HG03520 (cell line): Measurements from ENCODE around the gene ZNF367.

ENCODE experiments used
- ATAC-seq: cut with Tn5 transposase; IDR thresholded peaks from one replicate; pipeline ENCODE4 v1.9.1; 2021; ENCODE audit warnings: mild to moderate bottlenecking, moderate library complexity; ENCODE audit not compliant: unreplicated experiment

The ZNF367 gene

DNA sequence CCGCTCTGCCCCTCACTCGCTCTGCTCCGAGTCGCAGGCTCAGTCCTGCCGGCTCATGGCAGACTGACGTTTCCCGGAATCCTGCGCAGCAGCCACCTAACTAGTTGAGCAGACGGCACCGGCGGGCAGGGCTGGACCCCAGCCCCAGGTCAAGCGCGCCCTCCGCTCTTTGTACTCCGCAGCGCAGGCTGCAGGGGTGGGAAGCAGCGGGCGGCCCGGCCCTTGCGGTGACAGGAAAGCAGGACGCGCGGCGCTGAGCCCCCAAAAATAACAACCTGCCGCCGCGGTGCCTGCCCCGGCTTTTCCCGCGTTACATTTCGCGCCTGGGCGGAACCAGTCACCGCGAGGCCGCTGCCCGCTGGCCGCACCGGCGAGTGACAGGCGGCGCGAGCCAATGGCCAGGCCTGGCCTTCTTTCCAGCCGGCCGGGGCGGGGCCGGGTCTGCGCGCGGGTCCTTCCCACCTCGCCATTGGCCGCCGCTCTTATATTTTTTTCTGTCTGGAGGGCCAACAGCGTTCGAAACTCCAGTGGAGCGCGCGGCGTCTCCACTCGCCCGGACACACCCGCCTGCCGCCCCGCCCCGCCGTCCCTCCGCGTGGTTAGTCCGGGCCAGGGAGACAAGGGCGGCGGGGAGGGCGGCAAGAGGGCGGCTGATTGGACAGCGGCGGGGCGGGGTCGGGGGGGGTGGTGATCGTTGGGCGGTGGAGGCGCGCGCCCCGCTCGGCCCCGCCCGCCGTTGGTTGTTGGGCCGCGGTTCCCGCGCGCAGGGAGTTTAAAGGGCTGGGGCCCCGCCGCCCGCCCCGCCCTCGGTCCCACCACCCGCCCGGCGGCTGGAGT, at the start of gene ZNF367:
TSS of gene ZNF367 (minus strand) at position 288 of the 837 bp plus-strand sequence. CDS start 338 bp downstream, outside the sequence.
- peak; percentile 55 for ATAC-seq

DNA sequence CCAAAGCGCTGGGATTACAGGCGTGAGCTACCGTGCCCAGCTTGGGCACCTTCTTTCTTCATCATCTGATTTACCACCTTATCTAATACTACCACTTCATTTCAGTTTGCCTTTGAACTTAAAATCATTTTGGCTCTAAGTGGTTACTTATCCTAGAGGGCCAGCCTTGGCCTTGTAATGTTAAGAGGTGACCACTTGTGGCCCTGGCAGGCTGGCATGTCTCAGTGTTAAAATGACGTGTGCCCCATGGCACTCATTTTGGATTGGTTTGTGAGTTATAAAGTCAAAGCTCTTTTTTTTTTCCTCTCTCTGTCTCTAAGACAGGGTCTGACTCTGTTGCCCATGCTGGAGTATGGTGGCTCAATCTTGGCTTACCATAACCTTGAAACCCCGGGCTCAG, 49.6 kb upstream of the ZNF367 start:
- ATAC-seq: no peak

DNA sequence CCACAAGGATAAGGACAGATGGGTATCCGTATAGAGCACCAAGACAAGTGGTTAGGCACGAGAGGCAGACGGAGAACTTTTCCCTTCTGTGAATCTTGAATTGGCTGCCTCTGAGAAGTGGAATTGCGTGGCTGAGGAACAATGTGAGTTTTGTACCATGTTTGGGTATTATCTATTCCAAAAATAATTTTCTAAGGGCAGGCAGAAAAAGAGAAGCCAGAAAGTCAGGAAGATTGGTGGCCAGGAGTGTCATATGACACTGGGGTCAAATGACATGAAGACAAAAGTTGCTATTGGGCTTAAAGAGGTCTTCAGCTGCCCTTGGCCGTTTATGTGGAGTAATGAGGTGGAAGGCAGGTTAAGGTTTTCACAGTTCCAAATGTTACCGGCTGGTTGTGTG, 46.3 kb upstream of the ZNF367 start:
- no peak for ATAC-seq

DNA sequence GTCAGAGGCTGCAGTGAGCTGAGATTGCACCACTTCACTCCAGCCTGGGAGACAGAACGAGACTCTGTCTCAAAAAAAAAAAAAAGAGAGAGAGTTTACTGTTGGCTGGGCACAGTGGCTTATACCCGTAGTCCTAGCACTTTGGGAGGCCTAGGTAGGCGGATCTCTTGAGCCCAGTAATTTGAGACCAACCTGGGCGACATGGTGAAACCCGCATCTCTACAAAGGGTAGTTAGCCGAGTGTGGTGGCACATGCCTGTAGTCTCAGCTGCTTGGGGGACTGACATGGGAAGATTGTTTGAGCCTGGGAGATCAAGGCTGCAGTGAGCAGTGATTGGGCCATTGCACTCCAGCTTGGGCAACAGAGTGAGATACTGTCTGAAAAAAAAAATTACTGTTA, 44.4 kb upstream of the ZNF367 start:
- no peak for ATAC-seq

DNA sequence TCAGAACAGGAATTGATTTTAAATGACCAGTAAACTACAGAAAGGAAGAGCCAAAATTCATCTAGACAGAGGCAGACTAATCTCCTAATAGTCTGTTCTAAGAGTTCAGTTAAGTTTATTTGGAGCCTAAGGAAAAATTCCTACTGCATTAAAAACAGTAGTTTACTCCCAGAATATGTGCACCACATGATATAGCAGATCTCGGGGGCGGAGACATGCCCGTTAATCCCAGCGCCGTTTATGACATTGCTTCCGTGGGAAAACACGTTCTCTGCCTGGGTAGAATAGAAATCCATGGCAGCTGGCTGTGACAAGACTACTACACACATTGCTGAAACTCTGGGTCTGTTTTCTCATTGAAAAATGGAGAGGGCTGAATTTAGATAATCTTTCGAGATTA, 43.2 kb upstream of the ZNF367 start:
- no peak for ATAC-seq

DNA sequence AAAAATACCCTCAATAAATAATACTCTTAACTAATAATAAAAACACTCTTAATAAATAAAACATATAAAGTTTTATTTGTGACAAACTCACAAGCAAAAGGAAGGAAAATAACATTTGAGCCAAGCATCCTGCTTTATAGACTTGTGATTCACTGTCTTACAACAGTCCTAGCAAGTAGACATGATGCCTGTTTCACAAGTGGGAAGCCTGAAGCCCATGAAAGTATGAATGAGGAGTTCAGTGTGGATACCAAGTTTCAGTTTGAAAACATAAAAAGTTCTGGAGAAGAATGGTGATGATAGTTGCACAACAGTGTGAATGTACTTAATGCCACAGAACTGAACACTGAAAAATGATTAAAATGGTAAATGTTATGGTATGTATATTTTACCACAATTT, 42.7 kb upstream of the ZNF367 start:
- no peak for ATAC-seq

DNA sequence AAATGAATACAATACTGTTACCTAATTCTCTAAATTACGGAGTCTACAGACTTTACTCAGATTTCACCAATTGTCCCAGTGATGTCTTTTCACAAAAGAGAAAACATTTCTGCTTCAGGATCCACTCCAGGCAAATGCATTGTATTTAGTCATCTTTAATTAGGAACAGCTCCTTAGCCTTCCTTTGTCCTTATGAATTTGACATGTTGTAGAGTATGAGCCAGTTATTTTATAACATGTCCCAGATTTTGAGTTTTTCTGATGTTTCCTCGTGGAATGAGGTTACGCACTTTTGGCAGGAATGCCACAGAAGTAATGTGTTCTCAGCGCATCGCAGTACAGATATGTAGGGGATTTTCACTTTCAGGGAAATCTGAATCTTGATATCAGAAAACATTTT, 42.3 kb upstream of the ZNF367 start:
- ATAC-seq: no peak

DNA sequence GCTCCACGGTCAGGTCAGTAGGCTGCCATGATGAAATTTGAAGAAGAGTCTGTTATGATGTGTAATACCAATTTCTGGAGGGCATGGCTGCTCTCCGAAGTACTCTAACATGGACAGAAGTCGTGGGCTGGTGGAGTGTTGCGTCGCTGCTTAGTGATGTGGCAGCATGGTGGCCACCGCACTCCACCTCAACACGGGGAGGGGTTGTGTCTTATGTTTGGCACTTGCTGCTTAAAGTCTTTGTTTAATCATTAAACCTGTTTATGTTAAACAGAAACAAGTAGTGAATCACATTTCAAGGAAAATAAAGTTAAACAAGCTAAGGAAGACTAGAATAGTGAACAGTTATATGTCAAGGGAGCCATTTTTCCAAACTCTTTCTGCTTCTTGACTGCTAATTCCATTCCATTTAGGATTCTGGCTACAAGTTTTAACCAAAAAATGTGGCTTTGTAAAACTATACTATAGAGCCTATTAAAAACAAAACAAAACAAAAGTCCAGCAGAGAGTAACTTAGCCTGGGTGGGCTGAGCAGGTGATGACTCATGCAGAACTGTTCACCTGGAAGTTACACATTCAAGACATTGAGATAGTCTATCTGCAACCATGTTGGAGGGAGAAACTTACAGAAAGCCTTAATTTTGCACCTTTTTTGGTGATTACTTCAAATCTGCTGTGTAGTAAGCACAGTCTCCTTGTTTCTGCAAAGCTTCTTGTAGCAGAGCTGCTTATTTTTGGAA, 41.3 kb upstream of the ZNF367 start:
- no peak for ATAC-seq

DNA sequence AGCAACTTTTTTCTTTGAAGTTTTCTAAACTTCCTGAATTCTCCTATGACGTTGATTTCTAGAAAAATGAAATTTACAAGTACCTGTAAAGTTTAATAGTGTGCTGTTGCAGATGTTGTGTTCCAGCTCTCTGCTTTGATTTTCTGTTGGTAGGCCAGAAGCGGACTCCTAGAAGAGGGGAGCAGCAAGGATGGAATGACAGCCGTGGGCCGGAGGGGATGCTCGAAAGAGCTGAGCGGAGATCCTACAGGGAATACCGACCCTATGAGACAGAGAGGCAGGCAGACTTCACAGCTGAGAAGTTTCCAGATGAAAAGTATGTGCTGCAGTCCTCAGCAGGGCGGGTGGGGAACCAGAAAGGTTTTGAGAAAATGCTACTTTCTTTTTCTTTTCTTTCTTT, 40.1 kb upstream of the ZNF367 start:
- no peak for ATAC-seq

DNA sequence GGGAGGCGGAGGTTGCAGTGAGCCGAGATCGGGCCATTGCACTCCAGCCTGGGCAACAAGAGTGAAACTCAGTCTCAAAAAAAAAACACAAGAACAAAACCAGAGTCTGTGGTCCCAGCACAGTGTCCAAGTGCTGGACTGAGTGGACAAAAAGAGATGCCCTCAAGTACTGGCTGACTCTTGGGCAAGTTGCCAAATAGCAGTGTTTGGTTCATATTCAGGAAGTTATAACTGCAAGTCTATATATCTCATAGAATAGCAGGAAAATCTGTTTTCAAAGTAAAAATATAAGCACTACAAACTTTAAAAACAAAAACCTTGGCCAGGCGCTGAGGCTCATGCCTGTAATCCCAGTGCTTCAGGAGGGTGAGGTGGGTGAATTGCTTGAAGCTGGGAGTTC, 39.1 kb upstream of the ZNF367 start:
- no peak for ATAC-seq

DNA sequence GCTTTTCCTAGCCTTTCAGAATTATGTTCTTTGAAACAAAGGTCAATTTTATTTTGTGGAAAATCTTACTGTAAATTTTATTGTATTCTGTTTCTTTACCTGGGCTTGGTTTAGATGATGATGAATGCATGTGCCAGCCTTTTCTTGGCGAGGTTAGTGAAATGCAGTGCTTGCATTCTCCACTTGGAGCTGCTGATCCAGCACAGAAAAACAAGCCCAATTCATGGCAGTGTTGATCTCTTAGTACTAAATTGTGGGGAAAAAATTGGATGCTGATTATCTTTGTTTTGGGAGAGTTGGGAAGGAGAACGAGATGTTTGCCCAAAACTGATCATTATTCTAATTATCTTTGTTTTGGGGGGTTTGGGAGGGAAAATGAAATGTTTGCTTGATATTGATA, 35.5 kb upstream of the ZNF367 start:
- no peak for ATAC-seq

DNA sequence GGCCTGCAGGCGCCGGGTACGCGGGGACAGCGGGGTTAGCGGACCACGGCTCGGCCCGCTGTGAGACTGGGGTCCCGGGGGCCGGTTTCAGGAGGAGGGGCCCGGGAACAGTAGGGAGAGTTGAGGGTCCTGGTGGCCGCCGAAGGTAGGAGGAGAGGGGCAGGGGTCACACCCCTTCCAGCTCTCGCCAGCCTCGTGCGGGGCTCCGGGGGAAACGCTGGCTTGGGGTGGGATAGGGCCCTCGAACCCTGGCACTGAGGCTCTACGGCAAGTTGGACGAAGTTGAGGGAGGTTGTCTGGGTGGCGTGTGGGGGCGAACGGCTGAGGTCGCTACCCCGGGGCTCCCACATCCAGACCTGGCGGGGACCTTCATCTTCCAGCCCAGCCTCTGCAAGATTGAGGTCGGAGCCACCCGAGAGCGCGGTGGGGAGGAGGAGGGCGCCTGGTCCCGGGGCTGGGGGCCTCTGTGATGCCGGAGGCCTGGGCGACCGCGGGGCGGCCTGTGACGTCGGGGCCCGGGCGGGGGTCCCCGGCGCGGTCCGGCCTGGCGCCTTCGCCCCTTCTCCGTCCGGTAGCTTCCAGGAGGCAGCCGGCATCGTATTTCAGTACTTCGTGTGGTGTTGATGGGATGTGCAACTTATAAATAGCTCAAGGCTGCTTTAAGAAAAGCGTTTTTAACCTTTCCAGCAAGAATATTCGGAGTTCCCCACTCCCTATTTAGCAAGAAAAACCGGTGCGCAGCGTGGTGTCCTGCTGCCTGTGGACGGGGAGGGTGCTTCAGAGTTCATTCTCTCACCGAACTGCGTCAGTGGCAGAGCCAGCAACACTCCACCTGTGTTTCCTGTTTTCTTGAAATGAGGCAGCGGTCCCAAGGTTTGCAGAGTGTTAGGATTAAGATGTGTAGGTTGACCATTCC, 32.7 kb upstream of the ZNF367 start:
- ATAC-seq: peak; percentile 0

DNA sequence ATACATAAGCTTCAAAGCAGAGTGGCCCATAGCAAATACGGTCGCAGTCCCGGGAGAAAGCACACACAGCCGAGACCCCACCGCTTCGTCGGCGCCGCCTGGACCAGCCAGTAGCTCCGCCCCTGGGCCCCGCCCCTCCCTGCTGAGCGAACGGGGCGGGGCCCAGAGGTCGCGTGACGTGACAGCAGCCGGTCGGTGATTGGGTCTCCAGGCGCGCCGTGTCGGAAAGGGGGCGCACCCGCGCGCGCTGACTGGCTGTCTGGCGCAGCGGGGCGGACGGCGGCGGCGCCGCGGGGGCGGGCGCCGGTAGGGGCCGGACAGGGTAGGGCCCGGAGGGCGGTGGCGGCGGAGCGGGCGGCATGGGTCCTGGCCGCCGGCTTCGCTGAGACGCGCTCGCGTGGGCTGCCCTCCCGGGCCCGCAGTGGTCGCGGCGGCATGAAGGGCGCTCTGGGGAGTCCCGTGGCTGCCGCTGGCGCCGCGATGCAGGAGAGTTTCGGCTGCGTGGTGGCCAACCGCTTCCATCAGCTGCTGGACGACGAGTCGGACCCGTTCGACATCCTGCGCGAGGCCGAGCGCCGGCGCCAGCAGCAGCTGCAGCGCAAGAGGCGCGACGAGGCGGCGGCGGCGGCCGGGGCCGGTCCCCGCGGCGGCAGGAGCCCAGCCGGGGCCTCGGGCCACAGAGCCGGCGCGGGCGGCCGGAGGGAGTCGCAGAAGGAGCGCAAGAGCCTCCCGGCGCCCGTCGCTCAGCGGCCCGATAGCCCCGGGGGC, 31.9 kb upstream of the ZNF367 start, which contains the start of gene HABP4:
TSS of gene HABP4 (plus strand) at position 325 of the 768 bp plus-strand sequence. CDS start at position 436, 111 bp downstream.
- peak; percentile 98 for ATAC-seq

DNA sequence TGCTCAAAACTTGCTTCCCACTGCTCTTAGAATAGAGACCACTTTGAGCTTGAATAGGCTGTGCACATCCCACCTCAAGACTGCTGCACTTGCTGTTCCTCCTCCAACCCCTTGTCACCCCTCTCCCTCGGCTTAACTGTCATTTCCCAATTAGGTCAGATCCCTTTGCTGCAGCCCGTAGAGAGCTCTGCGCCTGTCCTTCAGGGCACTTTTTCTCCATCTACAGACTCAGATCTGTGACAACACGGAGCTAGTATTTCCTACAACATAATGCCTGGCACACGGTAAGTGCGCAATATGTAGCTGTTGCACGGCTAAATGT, 31.3 kb upstream of the ZNF367 start:
- ATAC-seq: peak; percentile 14

DNA sequence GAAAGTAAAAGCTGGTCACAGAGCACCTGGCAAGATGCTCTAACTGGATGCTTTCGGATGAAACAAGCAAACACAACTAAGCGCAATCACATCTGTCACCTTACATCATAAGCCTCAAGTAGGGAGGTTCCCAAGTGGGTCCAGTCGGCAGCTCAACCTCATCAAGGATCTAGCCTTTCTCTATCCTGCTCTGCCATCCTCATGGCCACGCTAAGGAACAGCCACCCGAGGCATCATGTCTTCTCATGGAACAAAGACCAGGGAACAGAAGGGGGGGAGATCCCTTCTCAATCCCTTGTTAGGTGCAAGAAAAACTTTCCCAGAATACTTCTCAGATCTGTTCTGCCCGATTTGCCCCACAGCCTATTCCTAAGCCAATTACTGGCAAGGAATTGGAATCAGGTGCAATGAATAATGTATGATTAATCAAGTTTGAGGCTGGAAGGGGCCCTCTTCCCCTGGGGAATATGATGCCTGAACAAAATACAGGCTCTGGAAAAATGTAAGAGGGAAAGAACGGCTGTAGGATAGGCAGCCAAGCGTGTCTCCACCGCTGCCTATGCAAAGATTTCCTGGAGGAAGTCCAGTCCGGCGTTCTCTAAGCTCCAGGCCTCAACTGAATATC, 30.5 kb upstream of the ZNF367 start:
- no peak for ATAC-seq

DNA sequence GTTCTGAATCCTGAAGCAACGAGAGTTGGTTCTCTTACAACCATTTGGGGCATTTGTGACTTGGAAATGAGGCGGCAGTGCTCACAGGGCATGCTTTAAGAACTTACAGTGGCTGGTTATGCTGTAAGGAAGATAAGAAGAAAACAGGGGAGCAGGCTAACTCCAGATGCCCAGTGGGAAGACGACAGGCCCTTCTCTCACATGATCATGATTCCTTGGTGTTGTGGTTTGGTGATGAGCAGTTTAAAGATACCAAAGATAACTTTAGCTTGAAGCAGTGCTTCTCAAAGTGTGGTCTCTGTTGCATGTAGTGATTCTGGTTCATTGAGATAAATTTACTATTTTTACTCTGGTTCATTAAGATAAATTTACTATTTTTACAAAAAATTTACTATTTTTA, 29.2 kb upstream of the ZNF367 start:
- no peak for ATAC-seq

DNA sequence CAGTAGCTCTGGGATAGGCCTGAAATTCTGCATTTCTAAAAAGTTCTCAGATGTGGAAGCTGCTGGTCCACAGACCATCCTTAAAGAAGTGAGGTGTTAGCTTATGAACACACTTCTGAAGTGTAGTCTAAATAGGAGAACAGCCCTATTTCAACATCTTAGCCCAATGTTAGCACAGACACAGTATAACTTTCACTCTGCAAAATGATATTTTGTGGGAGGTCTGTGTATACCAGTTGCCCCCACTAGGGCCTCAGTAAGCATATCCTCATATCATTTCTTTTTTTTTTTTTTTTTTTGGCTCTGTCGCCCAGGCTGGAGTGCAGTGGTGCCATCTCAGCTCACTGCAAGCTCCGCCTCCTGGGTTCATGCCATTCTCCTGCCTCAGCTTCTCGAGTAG, 24.3 kb upstream of the ZNF367 start:
- no peak for ATAC-seq

DNA sequence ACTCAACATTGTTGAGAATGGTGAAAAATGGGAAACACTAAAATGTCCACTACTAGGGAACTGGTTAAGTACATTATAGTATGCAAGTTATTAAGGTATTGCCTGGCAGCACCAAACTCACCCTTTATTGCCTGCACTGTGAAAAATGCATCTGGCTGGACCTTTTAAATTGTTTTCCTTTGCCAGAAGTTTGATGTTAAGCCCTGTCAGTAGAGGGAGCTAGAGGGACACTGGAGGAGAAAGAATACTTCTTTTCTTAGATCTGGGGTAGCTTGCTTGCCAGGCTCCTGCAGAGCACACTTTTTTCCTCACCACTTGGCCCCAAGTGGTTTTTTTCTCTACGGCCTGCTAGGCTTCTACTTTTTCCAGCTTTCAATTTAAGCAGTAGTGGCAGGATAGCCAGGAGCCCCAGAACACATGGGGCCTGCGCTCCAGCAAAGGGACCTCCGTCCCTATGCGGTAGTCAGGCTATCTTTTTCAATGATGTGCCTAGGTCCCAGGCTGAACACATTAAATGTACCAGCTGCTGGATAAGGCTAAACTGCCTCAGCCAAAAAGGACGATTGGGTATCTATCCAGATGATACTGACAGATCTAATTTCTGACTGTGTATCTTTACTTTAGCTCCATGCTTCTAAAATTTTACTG, 23.8 kb upstream of the ZNF367 start:
- no peak for ATAC-seq

DNA sequence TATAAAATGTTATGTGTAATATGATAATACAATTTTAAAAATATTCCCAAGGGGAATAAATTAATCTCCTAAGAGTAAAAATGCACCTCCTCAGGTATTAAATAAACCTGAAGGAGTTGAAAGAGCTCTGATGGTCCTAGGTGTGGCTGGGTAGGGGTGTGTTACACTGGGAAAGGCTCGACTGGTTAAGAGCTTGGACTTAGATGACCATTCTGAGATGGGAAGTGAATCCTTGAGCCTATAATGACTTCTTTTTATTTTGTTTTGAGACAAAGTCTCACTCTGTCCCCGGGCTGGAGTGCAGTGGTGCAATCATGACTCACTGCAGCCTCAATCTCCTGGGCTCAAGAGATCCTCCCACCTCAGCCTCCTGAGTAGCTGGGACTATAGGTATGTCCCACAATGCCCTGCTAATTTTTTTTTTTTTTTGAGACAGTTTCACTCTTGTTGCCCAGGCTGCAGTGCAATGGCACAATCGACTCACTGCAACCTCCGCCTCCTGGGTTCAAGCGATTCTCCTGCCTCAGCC, 22.6 kb upstream of the ZNF367 start:
- ATAC-seq: no peak
